ENCODE data around the gene C1orf159.

DNA sequence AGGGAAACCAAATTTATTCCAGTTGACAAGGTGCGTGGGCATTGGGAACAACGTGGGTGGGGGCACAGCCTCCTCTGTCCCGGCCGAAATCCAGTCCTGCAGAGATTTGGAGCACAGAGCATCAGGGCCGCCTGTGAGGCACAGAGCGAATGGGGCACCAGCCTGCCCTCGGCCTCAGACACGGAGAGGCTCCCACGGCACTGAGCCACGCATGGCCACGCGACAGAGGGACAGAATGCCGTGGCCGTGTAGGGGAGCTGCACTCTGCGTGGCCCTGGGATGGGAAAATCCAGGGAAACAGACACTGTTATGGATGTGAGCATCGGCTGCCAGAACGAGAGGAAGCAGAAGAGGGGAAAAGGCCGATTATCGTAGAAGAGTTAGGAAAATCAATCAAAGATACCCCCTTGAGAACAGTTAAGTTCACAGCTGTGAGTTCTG lies 13.5 kb upstream of the C1orf159 start:
- TF ChIP-seq SP1 (IDR thresholded peaks at IDR 0.05; ENCODE audit: low read depth, low read length) (no peak), POLR2A (IDR thresholded peaks at IDR 0.05; ENCODE audit: control extremely low read depth in 1 of 2, low read depth in 2 of 2, low read length in 2 of 2) (no peak), POLR2AphosphoS5 (IDR thresholded peaks at IDR 0.05; ENCODE audit: low read depth, low read length) (no peak), TAF1 (IDR thresholded peaks at IDR 0.05; ENCODE audit: low read depth, low read length) (no peak), NRF1 (IDR thresholded peaks at IDR 0.05; ENCODE audit: low read depth, low read length) (no peak), RAD21 (IDR thresholded peaks at IDR 0.05 in 1 of 2, conservative IDR thresholded peaks at IDR 0.05 in 1 of 2; ENCODE audit: low read depth in 2 of 2, low read length in 2 of 2) (no peak), EP300 (IDR thresholded peaks at IDR 0.05; ENCODE audit: borderline replicate concordance in 1 of 2, low read depth in 2 of 2, low read length in 2 of 2) (no peak), RBBP5 (IDR thresholded peaks at IDR 0.05; ENCODE audit: borderline replicate concordance, low read depth, low read length) (no peak)
- TF ChIP-seq, protein P1, sequence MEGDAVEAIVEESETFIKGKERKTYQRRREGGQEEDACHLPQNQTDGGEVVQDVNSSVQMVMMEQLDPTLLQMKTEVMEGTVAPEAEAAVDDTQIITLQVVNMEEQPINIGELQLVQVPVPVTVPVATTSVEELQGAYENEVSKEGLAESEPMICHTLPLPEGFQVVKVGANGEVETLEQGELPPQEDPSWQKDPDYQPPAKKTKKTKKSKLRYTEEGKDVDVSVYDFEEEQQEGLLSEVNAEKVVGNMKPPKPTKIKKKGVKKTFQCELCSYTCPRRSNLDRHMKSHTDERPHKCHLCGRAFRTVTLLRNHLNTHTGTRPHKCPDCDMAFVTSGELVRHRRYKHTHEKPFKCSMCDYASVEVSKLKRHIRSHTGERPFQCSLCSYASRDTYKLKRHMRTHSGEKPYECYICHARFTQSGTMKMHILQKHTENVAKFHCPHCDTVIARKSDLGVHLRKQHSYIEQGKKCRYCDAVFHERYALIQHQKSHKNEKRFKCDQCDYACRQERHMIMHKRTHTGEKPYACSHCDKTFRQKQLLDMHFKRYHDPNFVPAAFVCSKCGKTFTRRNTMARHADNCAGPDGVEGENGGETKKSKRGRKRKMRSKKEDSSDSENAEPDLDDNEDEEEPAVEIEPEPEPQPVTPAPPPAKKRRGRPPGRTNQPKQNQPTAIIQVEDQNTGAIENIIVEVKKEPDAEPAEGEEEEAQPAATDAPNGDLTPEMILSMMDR (IDR thresholded peaks at IDR 0.05; ENCODE audit: control extremely low read depth in 1 of 3, insufficient read depth in 1 of 3, low read depth in 1 of 3, low read length in 3 of 3): no peak

All from H1 (cell line).